ENCODE data around the gene TEX36. TPM values are rescaled to one million over a fixed set of nuclear protein-coding genes. Genes with fewer than 3 reads are reported as not detected.

The TEX36 gene
- total and polyA plus RNA-seq, 2 of the 13 experiments (the other 11 are each of a cell fraction or from before 2014, with no cell fraction given), result not detected

DNA sequence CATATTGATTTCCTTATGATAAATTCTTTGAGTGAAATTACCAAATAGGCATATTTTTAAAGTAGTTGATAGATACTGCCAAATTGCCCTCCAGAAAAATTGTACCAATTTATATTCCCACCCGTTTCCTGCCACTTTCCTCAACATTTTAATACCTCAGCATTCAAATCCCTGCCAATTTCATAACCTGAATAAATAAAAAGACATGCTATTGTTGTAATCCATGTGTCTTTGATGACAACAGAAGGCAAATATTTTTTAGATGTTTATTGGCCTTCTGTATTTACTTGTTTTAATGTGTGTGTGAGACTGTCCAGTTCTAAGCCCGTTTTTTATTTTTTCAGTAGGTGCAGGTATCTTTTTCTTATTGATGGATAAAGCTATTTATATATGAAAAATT is 71.7 kb downstream of the TEX36 start:
- WGBS (ENCODE audit: low lambda C conversion rate), result 2% methylated on average over 2 of the region's 2 CpGs
- intact Hi-C loops (cut with micrococcal nuclease; ENCODE audit: unreplicated experiment), result no loop called here
- no peak overlapping the region for H3K9ac ChIP-seq (ENCODE audit: insufficient read depth, low read depth, low read length)
- BruUV-seq (replicated peaks), result no TSS peak
- in situ Hi-C loops (cut with HindIII; ENCODE audit: extremely low pct_ligation_motif_present, low pct_unique_long_range_greater_than_20kb), result no loop called here
- no peaks in the 10 kb centered on the region for H3K36me3 ChIP-seq (replicated peaks in 1 of 2; ENCODE audit: control insufficient read depth in 1 of 2, insufficient read depth in 2 of 2, low read length in 2 of 2)
- H3K9me3 ChIP-seq (ENCODE audit: low read length), result no peaks in the 10 kb centered on the region
- H3K4me3 ChIP-seq (replicated peaks in 1 of 3; ENCODE audit: insufficient read depth in 1 of 3, low read depth in 2 of 3, low read length in 3 of 3), result no peak overlapping the region
- no peak overlapping the region for H3K27ac ChIP-seq (ENCODE audit: extremely low read length, insufficient read depth, low read length)
- no peaks in the 10 kb centered on the region for H4K20me1 ChIP-seq (ENCODE audit: insufficient read depth, low read length)
- H3K27me3 ChIP-seq (ENCODE audit: control insufficient read depth in 1 of 2, insufficient read depth in 2 of 2, low read length in 2 of 2), result peaks cover 0 to 12% of the 10 kb centered on the region in 2 experiments; a peak in 3 of 5 replicates
- FAIRE-seq (no peak), ATAC-seq (no peak), DNase-seq (ENCODE audit: low spot score) (no peak)
- no peaks in the 10 kb centered on the region for H3K79me2 ChIP-seq (ENCODE audit: insufficient read depth, low read length)
- no peak overlapping the region for H3K4me2 ChIP-seq (ENCODE audit: low read depth, low read length)
- no peak overlapping the region for H2AFZ ChIP-seq (ENCODE audit: low read length)
- ChIA-PET CTCF (ENCODE audit: low intra/inter-chr PET ratio, low total read pairs) (no interaction called here), POLR2A (no interaction called here)
- no peaks in the 10 kb centered on the region for H3K4me1 ChIP-seq (ENCODE audit: insufficient read depth, low read length)
- no peak for TF ChIP-seq JARID2 (CRISPR knock-in tag; IDR thresholded peaks at IDR 0.05; ENCODE audit: insufficient replicate concordance)
- TF ChIP-seq, protein P1, sequence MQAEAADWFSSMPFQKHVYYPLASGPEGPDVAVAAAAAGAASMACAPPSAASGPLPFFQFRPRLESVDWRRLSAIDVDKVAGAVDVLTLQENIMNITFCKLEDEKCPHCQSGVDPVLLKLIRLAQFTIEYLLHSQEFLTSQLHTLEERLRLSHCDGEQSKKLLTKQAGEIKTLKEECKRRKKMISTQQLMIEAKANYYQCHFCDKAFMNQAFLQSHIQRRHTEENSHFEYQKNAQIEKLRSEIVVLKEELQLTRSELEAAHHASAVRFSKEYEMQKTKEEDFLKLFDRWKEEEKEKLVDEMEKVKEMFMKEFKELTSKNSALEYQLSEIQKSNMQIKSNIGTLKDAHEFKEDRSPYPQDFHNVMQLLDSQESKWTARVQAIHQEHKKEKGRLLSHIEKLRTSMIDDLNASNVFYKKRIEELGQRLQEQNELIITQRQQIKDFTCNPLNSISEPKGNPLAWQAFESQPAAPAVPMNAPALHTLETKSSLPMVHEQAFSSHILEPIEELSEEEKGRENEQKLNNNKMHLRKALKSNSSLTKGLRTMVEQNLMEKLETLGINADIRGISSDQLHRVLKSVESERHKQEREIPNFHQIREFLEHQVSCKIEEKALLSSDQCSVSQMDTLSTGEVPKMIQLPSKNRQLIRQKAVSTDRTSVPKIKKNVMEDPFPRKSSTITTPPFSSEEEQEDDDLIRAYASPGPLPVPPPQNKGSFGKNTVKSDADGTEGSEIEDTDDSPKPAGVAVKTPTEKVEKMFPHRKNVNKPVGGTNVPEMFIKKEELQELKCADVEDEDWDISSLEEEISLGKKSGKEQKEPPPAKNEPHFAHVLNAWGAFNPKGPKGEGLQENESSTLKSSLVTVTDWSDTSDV (CRISPR knock-in tag; IDR thresholded peaks at IDR 0.05), result no peak
- TF ChIP-seq HMGA1 (CRISPR knock-in tag; conservative IDR thresholded peaks at IDR 0.05), result no peak
- no peak for TF ChIP-seq SNRNP70 (IDR thresholded peaks at IDR 0.05; ENCODE audit: low read depth, low read length)
- TF ChIP-seq, protein P2, sequence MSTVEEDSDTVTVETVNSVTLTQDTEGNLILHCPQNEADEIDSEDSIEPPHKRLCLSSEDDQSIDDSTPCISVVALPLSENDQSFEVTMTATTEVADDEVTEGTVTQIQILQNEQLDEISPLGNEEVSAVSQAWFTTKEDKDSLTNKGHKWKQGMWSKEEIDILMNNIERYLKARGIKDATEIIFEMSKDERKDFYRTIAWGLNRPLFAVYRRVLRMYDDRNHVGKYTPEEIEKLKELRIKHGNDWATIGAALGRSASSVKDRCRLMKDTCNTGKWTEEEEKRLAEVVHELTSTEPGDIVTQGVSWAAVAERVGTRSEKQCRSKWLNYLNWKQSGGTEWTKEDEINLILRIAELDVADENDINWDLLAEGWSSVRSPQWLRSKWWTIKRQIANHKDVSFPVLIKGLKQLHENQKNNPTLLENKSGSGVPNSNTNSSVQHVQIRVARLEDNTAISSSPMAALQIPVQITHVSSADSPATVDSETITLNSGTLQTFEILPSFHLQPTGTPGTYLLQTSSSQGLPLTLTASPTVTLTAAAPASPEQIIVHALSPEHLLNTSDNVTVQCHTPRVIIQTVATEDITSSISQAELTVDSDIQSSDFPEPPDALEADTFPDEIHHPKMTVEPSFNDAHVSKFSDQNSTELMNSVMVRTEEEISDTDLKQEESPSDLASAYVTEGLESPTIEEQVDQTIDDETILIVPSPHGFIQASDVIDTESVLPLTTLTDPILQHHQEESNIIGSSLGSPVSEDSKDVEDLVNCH (CRISPR knock-in tag; IDR thresholded peaks at IDR 0.05), result no peak
- no peak for TF ChIP-seq NCOR1 (IDR thresholded peaks at IDR 0.05; ENCODE audit: borderline replicate concordance, low read length)
- TF ChIP-seq, protein P3, sequence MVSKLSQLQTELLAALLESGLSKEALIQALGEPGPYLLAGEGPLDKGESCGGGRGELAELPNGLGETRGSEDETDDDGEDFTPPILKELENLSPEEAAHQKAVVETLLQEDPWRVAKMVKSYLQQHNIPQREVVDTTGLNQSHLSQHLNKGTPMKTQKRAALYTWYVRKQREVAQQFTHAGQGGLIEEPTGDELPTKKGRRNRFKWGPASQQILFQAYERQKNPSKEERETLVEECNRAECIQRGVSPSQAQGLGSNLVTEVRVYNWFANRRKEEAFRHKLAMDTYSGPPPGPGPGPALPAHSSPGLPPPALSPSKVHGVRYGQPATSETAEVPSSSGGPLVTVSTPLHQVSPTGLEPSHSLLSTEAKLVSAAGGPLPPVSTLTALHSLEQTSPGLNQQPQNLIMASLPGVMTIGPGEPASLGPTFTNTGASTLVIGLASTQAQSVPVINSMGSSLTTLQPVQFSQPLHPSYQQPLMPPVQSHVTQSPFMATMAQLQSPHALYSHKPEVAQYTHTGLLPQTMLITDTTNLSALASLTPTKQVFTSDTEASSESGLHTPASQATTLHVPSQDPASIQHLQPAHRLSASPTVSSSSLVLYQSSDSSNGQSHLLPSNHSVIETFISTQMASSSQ (IDR thresholded peaks at IDR 0.05; ENCODE audit: low read depth), result no peak
- TF ChIP-seq, protein P3 (CRISPR knock-in tag; IDR thresholded peaks at IDR 0.05; ENCODE audit: borderline replicate concordance), result no peak
- TF ChIP-seq RFX3 (CRISPR knock-in tag; IDR thresholded peaks at IDR 0.05), result no peak
- no peak for TF ChIP-seq TAF15 (IDR thresholded peaks at IDR 0.05; ENCODE audit: low read depth, low read length, poor library complexity, severe bottlenecking)
- no peak for TF ChIP-seq ZMYM2 (CRISPR knock-in tag; IDR thresholded peaks at IDR 0.05)
- no peak for TF ChIP-seq IKZF4 (CRISPR knock-in tag; IDR thresholded peaks at IDR 0.05; ENCODE audit: borderline replicate concordance, low read depth, not compliant biosample characterization)
- TF ChIP-seq ZNF652 (CRISPR knock-in tag; IDR thresholded peaks at IDR 0.05; ENCODE audit: borderline replicate concordance, low read depth), result no peak
- TF ChIP-seq HNRNPK (IDR thresholded peaks at IDR 0.05; ENCODE audit: low read depth, low read length, poor library complexity, severe bottlenecking), result no peak
- TF ChIP-seq DNMT3B (CRISPR knock-in tag; conservative IDR thresholded peaks at IDR 0.05), result no peak
- no peak for TF ChIP-seq ZNF326 (CRISPR knock-in tag; IDR thresholded peaks at IDR 0.05; ENCODE audit: borderline replicate concordance)

All from HepG2 (cell line).